NCI-H1417 treated with DMSO at 0.1 percent for 48 hours (cell line): ENCODE measurements around the gene HTR2A.
"Not testable (repeated sequence)": the region's sequence is repeated elsewhere in the genome, so short reads cannot be mapped to it uniquely, and the experiment has no call there.

Experiments
- DNase-seq: peaks from one replicate; lab custom pipeline; 2025; lab: John Stamatoyannopoulos, UW

HTR2A gene

GRCh38 chr13:46810440-46810839, 86.4 kb downstream of the HTR2A start:
- DNase-seq: no peak

DNA sequence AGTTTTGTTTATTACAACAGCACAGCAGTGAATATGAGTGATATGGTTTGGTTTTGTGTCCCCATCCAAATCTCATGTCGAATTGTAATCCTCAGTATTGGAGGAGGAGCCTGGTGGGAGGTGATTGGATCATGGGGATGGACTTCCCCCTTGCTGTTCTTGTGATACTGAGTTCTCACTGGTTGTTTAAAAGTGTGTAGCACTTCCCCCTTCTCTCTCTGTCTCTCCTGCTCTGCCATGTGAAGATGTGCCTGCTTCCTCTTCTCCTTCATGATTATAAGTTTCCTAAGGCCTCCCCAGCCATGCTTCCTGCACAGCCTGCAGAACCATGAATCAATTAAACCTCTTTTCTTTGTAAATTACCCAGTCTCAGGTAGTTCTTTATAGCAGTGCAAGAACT, 91.9 kb downstream of the HTR2A start:
- not testable (repeated sequence) for DNase-seq

DNA sequence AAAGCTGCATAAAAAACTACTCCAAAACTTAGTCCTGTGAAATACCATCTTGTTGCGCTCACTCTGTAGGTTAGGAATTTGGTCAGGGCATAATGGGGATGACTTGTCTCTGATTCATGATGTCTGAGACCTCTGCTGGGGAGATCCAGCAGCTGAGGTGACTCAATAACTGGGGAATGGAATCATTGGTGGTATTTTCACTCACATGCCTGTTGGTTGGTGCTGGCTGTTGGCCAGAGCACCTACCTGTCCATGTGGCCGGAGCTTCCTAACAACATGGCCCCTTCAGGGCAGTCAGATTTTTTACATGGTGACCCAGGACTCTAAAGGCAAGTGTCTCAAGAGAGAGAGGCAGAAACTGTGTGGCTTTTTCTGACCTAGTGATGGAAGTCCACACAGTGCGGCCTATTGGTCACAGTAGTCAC, 92.5 kb downstream of the HTR2A start:
- DNase-seq: no peak

DNA sequence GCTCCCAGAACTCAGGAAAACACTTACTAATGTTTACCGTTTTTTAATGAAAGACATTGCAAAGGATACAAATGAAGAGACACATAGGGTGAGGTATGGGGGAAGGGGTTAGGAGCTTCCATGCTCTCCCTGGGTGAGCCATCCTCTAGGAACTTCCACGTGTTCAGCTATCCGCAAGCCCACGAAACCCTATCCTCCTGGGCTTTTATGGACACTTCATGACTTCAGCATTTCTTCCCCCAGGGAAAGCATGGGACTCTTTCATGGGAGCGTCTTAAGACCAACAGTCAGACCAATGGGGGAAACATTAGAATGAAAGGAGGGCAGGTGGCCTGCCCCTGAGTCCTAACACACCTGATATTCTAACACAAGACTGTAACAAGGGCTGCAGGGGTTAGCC, 93.3 kb downstream of the HTR2A start:
- no peak for DNase-seq

DNA sequence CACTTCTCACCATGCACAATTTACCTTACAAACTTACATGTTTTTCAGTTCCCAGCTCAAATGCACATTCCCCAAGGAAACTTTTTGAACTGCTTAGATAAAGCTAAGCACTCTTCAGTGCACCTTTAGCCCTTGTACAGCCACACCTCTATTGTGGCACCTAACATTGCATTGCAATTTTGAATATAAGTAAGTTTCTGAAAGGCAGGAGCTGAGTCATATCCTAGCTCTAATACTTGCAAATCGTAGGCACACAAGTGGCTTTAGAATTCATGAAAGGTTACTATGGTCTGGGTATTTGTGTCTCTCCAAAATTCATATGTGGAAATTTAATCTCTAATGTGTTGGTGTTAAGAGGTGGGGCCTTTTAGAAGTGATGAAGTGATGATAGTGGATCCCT, 95.0 kb downstream of the HTR2A start:
- no peak for DNase-seq

- DNase-seq: no peak
Measured at GRCh38 chr13:46799139-46799538, 97.7 kb downstream of the HTR2A start.

GRCh38 chr13:46797501-46798237, 99.2 kb downstream of the HTR2A start:
- DNase-seq: no peak

GRCh38 chr13:46796515-46797474, 100.1 kb downstream of the HTR2A start, which contains the start of gene ESD:
Gene ESD, minus strand, starts transcription at chr13:46797161. Its CDS starts 5,748 bp downstream, at chr13:46791413.
- peak; percentile 79 for DNase-seq

DNA sequence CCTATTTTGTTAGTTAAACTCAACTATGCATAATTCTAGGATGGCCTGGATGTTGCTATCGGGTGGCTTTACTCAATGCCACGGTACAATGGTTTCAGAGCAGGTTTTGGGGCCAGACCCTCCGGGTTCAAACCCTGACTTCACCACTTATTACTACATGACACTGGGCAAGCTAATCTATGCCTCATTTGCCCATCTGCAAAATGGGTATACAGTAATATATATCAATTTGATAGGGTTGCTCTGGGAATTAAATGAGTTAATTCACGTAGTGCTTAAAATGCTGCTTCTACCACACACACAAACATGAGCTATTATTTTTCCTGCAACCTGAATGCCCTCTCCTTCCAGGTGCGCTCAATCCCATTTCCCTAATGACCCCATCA, 100.7 kb downstream of the HTR2A start:
- no peak for DNase-seq

DNA sequence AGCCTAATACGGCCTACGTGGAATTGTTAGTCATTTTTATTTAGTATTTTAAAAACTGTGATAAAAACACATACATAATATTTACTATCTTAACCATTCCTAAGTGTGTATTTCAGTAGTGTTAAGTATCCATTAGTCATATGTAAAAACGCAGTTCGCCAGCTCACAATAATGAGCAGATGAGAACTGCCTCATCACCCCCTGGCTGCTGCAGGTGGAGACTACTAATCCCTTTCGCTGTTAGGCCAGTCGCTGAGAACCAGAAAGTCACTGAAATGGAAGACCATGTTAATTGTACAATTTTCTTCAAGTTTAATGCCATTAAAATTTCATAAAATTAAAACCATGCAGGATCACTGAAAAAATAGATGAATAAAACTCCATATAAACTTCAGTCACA, 101.5 kb downstream of the HTR2A start:
- no peak for DNase-seq

GRCh38 chr13:46783504-46783903, 113.3 kb downstream of the HTR2A start:
- DNase-seq: no peak

DNA sequence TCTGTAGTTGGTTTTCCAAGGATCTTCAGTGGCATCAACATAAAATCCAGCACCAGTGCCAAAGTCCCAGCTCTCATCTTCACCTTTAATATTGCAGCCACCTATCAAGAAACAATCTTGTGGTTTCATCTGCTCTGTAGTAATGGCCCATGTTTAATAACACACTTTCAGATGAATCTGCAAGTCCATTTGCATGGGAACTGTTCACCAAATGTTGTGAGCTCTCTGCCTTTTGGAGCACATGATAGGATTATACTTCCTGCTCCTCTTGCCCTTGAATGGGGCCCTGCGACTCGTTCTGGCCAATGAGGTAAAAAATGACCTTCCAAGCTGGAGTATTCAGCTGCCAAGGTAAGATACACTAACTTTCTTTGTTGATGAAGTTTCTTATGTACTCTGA, 114.2 kb downstream of the HTR2A start:
- DNase-seq: no peak

DNA sequence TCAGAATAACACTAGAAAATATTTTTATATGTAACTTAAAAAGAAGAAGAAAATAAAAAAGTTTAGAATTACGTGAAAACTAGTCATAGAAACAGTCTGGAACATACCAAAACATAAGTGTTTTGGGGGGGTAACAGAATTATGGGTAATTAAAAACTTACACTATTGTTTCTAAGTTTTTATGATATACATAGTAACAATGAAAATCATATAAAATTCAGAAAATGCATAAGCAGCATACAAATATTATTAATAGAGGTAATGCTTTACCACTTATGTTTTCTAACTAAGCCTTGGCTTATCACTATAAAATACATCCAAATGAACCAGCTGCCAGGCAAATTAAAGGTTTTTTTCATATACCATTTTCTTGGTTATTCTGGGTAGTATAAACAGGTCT, 114.8 kb downstream of the HTR2A start:
- no peak for DNase-seq
